Hindlimb muscle (tissue), 1 donor: Measurements from ENCODE around the gene MYO5B. TPM values are rescaled to one million over a fixed set of nuclear protein-coding genes. Genes with fewer than 3 reads are reported as not detected.

Experiments used
- DNase-seq: peaks from one replicate; pipeline ENCODE4 v3.0.0-alpha.2; 2013
- polyA plus RNA-seq: library from polyadenylated mRNA; unstranded; fragments of 120-200 nt; gene quantifications from one replicate; pipeline ENCODE4 v1.2.1, GENCODE V29; 2013; ENCODE audit not compliant: insufficient read length

The MYO5B gene
- polyA plus RNA-seq, 1 donor: 1.7 TPM

GRCh38 chr18:50065039-50065438 is 129.9 kb downstream of the MYO5B start:
- DNase-seq: no peak

GRCh38 chr18:50061876-50062517 is 132.9 kb downstream of the MYO5B start:
- DNase-seq: peak; percentile 26

- DNase-seq: no peak
Observed at GRCh38 chr18:50060822-50061221, 134.1 kb downstream of the MYO5B start.

GRCh38 chr18:50058731-50059130 is 136.2 kb downstream of the MYO5B start:
- DNase-seq: no peak

- DNase-seq: no peak
Observed at GRCh38 chr18:50057009-50057408, 137.9 kb downstream of the MYO5B start.

GRCh38 chr18:50056185-50056584 is 138.8 kb downstream of the MYO5B start:
- no peak for DNase-seq

- no peak for DNase-seq
Observed at GRCh38 chr18:50055488-50055887, 139.5 kb downstream of the MYO5B start.

GRCh38 chr18:50053111-50053510 is 141.8 kb downstream of the MYO5B start:
- no peak for DNase-seq

- no peak for DNase-seq
Observed at GRCh38 chr18:50051288-50051687, 143.7 kb downstream of the MYO5B start.

GRCh38 chr18:50045126-50045525 is 149.8 kb downstream of the MYO5B start:
- no peak for DNase-seq

- DNase-seq: no peak
Observed at GRCh38 chr18:50044402-50044801, 150.5 kb downstream of the MYO5B start.

- DNase-seq: no peak
Observed at GRCh38 chr18:50042611-50043010, 152.3 kb downstream of the MYO5B start.

- DNase-seq: no peak
Observed at GRCh38 chr18:50039746-50040145, 155.2 kb downstream of the MYO5B start.

- DNase-seq: no peak
Observed at GRCh38 chr18:50038448-50038847, 156.5 kb downstream of the MYO5B start.

GRCh38 chr18:50034029-50034428 is 160.9 kb downstream of the MYO5B start:
- DNase-seq: no peak

GRCh38 chr18:50033004-50033403 is 161.9 kb downstream of the MYO5B start:
- DNase-seq: no peak

GRCh38 chr18:50030146-50030545 is 164.8 kb downstream of the MYO5B start:
- no peak for DNase-seq

GRCh38 chr18:50027996-50028395 is 167.0 kb downstream of the MYO5B start:
- no peak for DNase-seq

- DNase-seq: no peak
Observed at GRCh38 chr18:50024466-50024865, 170.5 kb downstream of the MYO5B start.

GRCh38 chr18:50022985-50023384 is 172.0 kb downstream of the MYO5B start:
- DNase-seq: no peak

GRCh38 chr18:50014606-50015005 is 180.3 kb downstream of the MYO5B start:
- no peak for DNase-seq

- no peak for DNase-seq
Observed at GRCh38 chr18:50013363-50014138, 181.4 kb downstream of the MYO5B start.

GRCh38 chr18:50011813-50012435 is 183.0 kb downstream of the MYO5B start:
- no peak for DNase-seq
